ENCODE results near the gene CNOT6.
A peak's percentile ranks its signal among the peaks of the same experiment; 100 is the strongest.
"Not testable (repeated sequence)": the region's sequence is repeated elsewhere in the genome, so short reads cannot be mapped to it uniquely, and the experiment has no call there.

CNOT6 gene

GRCh38 chr5:180467028-180467975 lies 26.9 kb upstream of the CNOT6 start:
- Mint-ChIP-seq H3K4me3 (no peak overlapping the region), H3K4me1 (no peaks in the 10 kb centered on the region), H3K9me3 (peaks cover 0 to 3% of the 10 kb centered on the region in 2 donors), H3K27me3 (peaks cover 18 to 29% of the 10 kb centered on the region in 2 donors), H3K36me3 (no peaks in the 10 kb centered on the region), H3K27ac (no peak overlapping the region)
- DNase-seq (no peak), ATAC-seq (replicated peaks) (no peak)

GRCh38 chr5:180467989-180468731 lies 26.0 kb upstream of the CNOT6 start:
- H3K27me3 Mint-ChIP-seq = peaks cover 18 to 29% of the 10 kb centered on the region in 2 donors
- H3K27ac Mint-ChIP-seq = no peak overlapping the region
- peaks cover 0 to 3% of the 10 kb centered on the region in 2 donors for H3K9me3 Mint-ChIP-seq
- no peaks in the 10 kb centered on the region for H3K4me1 Mint-ChIP-seq
- DNase-seq (no peak), ATAC-seq (replicated peaks) (no peak)
- no peaks in the 10 kb centered on the region for H3K36me3 Mint-ChIP-seq
- H3K4me3 Mint-ChIP-seq = no peak overlapping the region

GRCh38 chr5:180468732-180469585 lies 25.2 kb upstream of the CNOT6 start:
- Mint-ChIP-seq H3K9me3 (peaks cover 0 to 3% of the 10 kb centered on the region in 2 donors), H3K4me1 (no peaks in the 10 kb centered on the region), H3K27me3 (peaks cover 18 to 29% of the 10 kb centered on the region in 2 donors), H3K27ac (no peak overlapping the region), H3K36me3 (no peaks in the 10 kb centered on the region), H3K4me3 (no peak overlapping the region)
- no peak for DNase-seq
- ATAC-seq (replicated peaks) = no peak

GRCh38 chr5:180469586-180469865 lies 24.7 kb upstream of the CNOT6 start:
- no peaks in the 10 kb centered on the region for H3K4me1 Mint-ChIP-seq
- H3K27ac Mint-ChIP-seq = no peak overlapping the region
- H3K9me3 Mint-ChIP-seq = peaks cover 0 to 3% of the 10 kb centered on the region in 2 donors
- no peak for DNase-seq
- no peak for ATAC-seq (replicated peaks)
- H3K27me3 Mint-ChIP-seq = peaks cover 18 to 25% of the 10 kb centered on the region in 2 donors
- H3K4me3 Mint-ChIP-seq = no peak overlapping the region
- H3K36me3 Mint-ChIP-seq = no peaks in the 10 kb centered on the region

GRCh38 chr5:180469866-180470265 lies 24.3 kb upstream of the CNOT6 start:
- no peaks in the 10 kb centered on the region for H3K4me1 Mint-ChIP-seq
- H3K36me3 Mint-ChIP-seq = no peaks in the 10 kb centered on the region
- ATAC-seq (replicated peaks) (no peak), DNase-seq (no peak)
- H3K27ac Mint-ChIP-seq = no peak overlapping the region
- H3K4me3 Mint-ChIP-seq = no peak overlapping the region
- H3K9me3 Mint-ChIP-seq = peaks cover 0 to 2% of the 10 kb centered on the region in 2 donors
- H3K27me3 Mint-ChIP-seq = peaks cover 18 to 22% of the 10 kb centered on the region in 2 donors

- Mint-ChIP-seq H3K9me3 (no peaks in the 10 kb centered on the region), H3K36me3 (no peaks in the 10 kb centered on the region), H3K4me1 (no peaks in the 10 kb centered on the region), H3K27ac (no peak overlapping the region), H3K4me3 (no peak overlapping the region), H3K27me3 (peaks cover 18 to 22% of the 10 kb centered on the region in 2 donors)
- DNase-seq (no peak), ATAC-seq (replicated peaks) (no peak)
Measured at GRCh38 chr5:180470361-180470760, 23.8 kb upstream of the CNOT6 start.

GRCh38 chr5:180470966-180471582 lies 23.1 kb upstream of the CNOT6 start:
- H3K9me3 Mint-ChIP-seq = no peaks in the 10 kb centered on the region
- DNase-seq = peak; percentile 44
- ATAC-seq (replicated peaks) = peak; percentile 81 to 84
- peaks cover 18 to 22% of the 10 kb centered on the region in 2 donors for H3K27me3 Mint-ChIP-seq
- H3K27ac Mint-ChIP-seq = no peak overlapping the region
- no peaks in the 10 kb centered on the region for H3K4me1 Mint-ChIP-seq
- H3K4me3 Mint-ChIP-seq = no peak overlapping the region
- no peaks in the 10 kb centered on the region for H3K36me3 Mint-ChIP-seq

GRCh38 chr5:180471866-180472265 lies 22.3 kb upstream of the CNOT6 start:
- no peak for DNase-seq
- Mint-ChIP-seq H3K27me3 (peaks cover 18 to 22% of the 10 kb centered on the region in 2 donors), H3K4me3 (no peak overlapping the region), H3K4me1 (no peaks in the 10 kb centered on the region), H3K9me3 (peaks cover 0 to 2% of the 10 kb centered on the region in 2 donors), H3K36me3 (no peaks in the 10 kb centered on the region), H3K27ac (no peak overlapping the region)
- ATAC-seq (replicated peaks) = no peak

GRCh38 chr5:180472269-180472668 lies 21.9 kb upstream of the CNOT6 start:
- no peak for DNase-seq
- Mint-ChIP-seq H3K9me3 (peaks cover 0 to 2% of the 10 kb centered on the region in 2 donors), H3K4me3 (no peak overlapping the region), H3K4me1 (no peaks in the 10 kb centered on the region), H3K27ac (no peak overlapping the region), H3K36me3 (no peaks in the 10 kb centered on the region), H3K27me3 (peaks cover 18 to 22% of the 10 kb centered on the region in 2 donors)
- ATAC-seq (replicated peaks) = no peak

- not testable (repeated sequence) for ATAC-seq (replicated peaks); H3K9me3 Mint-ChIP-seq; H3K4me3 Mint-ChIP-seq; H3K27ac Mint-ChIP-seq; DNase-seq; H3K4me1 Mint-ChIP-seq; H3K36me3 Mint-ChIP-seq
- peaks cover 18 to 22% of the 10 kb centered on the region in 2 donors for H3K27me3 Mint-ChIP-seq
Measured at GRCh38 chr5:180473386-180473785, 20.8 kb upstream of the CNOT6 start.

- Mint-ChIP-seq H3K9me3 (peaks cover 0 to 2% of the 10 kb centered on the region in 2 donors), H3K27ac (no peak overlapping the region), H3K27me3 (peaks cover 14% of the 10 kb centered on the region in 2 donors), H3K4me3 (no peak overlapping the region), H3K36me3 (no peaks in the 10 kb centered on the region), H3K4me1 (no peaks in the 10 kb centered on the region)
- DNase-seq (no peak), ATAC-seq (replicated peaks) (no peak)
Measured at GRCh38 chr5:180474569-180474968, 19.6 kb upstream of the CNOT6 start.

GRCh38 chr5:180475969-180476524 lies 18.1 kb upstream of the CNOT6 start:
- DNase-seq; ATAC-seq (replicated peaks); H3K27ac Mint-ChIP-seq; H3K4me3 Mint-ChIP-seq; H3K9me3 Mint-ChIP-seq; H3K4me1 Mint-ChIP-seq; H3K36me3 Mint-ChIP-seq: not testable (repeated sequence)
- H3K27me3 Mint-ChIP-seq = peaks cover 8 to 12% of the 10 kb centered on the region in 2 donors

- ATAC-seq (replicated peaks) (no peak), DNase-seq (no peak)
- Mint-ChIP-seq H3K4me3 (no peak overlapping the region), H3K9me3 (no peaks in the 10 kb centered on the region), H3K27me3 (no peaks in the 10 kb centered on the region), H3K4me1 (no peaks in the 10 kb centered on the region), H3K27ac (no peak overlapping the region), H3K36me3 (no peaks in the 10 kb centered on the region)
Measured at GRCh38 chr5:180484813-180485212, 9.4 kb upstream of the CNOT6 start.
